ENCODE data around the gene TM9SF4. TPM values are rescaled to one million over a fixed set of nuclear protein-coding genes. Genes with fewer than 3 reads are reported as not detected.

The TM9SF4 gene, protein sequence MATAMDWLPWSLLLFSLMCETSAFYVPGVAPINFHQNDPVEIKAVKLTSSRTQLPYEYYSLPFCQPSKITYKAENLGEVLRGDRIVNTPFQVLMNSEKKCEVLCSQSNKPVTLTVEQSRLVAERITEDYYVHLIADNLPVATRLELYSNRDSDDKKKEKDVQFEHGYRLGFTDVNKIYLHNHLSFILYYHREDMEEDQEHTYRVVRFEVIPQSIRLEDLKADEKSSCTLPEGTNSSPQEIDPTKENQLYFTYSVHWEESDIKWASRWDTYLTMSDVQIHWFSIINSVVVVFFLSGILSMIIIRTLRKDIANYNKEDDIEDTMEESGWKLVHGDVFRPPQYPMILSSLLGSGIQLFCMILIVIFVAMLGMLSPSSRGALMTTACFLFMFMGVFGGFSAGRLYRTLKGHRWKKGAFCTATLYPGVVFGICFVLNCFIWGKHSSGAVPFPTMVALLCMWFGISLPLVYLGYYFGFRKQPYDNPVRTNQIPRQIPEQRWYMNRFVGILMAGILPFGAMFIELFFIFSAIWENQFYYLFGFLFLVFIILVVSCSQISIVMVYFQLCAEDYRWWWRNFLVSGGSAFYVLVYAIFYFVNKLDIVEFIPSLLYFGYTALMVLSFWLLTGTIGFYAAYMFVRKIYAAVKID
- total RNA-seq, result 33.5 and 41.3 TPM in 2 replicates

DNA sequence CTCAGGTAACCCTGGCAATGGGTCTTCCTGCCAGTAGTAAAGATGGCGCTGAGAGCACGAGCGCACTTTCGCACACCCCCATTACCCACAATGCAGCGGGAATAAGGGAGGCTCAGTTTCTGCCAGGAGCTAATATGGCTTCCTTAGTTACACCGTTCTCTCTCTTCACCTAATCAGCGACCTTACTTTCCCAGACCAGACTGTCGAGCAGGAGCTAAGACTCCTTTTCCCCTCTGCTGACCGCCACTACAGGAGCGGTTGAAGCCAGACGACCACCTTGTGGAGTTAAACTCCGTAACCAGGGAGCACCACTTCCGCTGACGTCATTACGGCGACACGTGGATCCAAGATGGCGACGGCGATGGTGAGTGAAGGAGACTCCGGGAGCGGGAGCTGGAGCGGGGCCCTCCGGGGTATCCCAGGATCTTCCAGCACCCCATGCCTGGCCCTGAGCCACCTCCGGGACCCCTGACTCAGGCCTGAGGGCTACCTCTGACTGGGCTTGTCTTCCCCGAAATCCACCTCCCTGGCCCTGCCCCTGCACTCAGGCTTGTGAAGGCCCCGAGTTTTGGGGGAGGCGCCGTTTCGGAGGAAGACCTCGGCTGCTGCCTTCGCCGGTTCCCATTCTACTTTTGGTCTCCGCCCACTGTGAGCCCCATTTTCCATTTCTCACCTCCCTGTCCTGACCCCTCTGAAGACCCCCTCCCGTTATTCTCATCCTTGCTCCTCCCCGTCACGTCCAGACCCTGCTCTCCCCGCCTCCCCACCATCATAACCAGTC lies at the start of gene TM9SF4:
TSS of gene TM9SF4 (plus strand) at position 323 of the 781 bp plus-strand sequence. CDS start at position 350, 27 bp downstream.
- DNase-seq, result peak; percentile 96

DNA sequence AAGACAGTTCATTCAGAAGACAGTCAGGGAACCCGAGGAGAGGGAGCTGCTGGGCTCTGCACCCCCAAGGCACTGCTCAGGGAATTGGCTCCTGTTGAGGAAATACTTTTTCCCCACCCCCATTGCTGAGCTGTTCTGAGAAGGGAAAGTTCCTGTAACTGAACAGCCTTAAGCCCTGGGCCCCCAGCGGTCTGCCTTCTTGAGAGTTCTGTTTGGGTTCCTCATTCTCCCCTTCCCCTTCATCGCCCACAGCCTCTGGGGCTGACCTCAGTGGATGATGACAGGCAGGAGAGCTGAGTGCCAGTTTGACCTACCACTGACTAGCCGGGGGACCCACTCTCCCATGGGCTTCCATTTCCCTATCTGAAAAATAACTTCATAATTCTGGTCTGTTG lies 46.7 kb upstream of the TM9SF4 start:
- DNase-seq, result no peak

DNA sequence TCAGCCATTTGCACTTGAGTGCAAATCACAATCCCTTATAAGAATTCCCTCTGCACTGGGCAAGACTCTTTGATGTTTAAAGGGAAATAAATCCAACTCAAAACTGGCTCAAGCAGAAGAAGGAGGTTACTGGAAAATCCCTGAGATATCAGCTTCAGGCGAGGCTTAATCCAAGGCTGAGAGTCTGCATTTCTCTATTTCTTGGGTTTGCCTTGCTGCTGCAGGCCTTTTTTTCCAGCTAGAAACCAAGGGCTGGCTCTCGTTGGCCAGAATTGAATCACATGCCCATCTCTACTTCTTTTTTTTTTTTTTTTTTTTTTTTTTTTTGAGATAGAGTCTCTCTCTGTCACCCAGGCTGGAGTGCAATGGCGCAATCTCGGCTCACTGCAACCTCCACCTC lies 45.8 kb upstream of the TM9SF4 start:
- DNase-seq, result no peak

DNA sequence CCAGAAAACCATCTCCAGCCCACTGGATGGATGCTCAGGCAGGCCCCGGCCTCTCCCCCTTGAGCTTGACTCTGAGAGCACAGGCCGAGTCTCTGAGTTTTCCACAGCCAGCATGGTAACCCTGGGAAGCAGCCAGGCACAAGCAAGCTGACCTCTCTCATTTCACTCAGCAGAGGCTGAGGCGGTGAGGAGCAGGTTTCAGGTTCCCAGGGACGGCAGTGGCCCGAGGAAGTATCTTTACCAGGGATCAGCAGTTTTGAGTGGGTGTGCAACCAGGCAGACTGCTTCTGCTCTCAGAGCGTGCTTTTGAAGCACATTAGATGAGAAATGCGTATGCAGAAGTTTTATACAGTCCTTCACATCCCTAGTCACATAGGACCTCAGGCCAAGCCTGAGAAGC lies 44.8 kb upstream of the TM9SF4 start:
- no peak for DNase-seq

DNA sequence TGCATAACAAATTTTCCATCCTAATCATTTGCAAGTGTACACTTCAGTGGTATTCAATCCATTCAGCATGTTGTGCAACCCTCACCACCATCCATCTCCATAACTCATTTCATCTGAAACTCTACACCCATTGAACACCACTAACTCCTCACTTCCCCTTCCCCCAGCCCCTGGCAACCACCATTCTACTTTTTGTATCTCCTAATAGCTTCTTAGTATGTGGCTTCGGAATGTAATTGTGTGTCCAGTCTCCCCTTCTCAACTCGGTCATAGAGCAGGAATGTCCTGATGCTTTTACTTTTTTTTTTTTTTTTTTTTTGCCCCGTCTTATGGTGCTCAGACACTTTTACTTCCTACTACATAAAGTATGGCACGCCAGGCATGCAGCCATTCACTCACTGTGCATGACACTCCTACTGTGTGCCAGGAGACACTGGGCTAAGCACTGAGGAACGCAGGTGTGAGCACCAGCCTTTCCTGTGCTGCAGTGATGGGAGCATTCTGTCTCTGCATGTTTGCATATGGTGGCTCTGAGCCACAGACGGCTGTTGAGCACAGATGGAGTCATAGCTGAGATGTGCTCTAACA lies 42.2 kb upstream of the TM9SF4 start:
- DNase-seq, result no peak

DNA sequence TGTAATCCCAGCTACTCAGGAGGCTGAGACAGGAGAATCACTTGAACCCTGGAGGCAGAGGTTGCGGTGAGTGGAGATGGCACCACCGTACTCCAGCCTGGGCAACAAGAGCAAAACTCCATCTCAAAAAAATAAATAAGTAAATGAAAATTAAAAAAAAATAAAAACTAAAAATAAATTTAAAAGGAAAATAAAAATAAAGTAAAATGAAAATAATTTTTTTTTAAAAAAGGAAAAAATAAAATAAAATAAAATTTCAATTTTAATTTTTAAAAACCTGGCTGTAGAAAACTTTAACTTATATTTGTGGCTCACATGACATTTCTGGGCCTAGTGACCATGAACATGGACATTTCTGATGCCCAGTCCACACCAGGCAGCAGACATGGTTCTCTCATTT lies 41.3 kb upstream of the TM9SF4 start:
- DNase-seq, result no peak

DNA sequence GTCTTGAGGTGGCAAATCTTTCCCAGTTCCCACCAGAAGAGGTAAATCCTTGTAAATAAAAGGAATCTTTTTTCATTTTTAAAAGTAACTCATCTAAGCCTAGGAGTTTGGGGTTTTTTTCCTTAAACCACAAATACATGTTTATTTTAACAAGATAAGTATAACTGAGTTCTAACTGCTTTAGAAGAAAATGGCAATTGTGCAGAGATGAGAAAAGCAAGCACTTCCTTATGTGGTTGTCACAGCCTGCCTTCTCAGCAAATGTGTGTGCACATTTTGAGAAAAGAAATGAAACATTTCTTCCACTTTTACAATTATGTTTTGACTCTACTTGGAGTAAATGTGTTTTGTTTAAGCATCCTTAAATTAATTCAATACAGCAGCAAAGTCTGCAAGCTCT lies 39.8 kb upstream of the TM9SF4 start:
- no peak for DNase-seq

DNA sequence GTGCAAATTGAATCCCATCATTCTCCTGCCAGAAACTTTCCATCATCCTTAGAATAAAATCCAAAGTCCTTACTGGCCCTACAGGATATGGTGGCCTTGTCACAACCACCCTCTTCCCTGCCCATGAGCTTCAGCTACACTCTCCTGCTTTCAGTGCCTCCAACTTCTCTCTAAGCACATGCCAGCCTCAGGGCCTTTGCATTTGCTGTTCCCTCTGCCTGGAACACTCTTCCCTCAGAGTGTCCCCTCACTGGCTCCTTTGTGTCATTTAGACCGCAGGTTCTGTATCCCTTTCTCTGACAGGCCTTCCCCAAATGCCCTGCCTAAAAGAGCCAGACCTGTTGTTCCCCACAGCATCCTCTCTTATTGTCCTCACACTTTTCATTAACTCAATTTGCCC lies 39.2 kb upstream of the TM9SF4 start:
- DNase-seq, result no peak

DNA sequence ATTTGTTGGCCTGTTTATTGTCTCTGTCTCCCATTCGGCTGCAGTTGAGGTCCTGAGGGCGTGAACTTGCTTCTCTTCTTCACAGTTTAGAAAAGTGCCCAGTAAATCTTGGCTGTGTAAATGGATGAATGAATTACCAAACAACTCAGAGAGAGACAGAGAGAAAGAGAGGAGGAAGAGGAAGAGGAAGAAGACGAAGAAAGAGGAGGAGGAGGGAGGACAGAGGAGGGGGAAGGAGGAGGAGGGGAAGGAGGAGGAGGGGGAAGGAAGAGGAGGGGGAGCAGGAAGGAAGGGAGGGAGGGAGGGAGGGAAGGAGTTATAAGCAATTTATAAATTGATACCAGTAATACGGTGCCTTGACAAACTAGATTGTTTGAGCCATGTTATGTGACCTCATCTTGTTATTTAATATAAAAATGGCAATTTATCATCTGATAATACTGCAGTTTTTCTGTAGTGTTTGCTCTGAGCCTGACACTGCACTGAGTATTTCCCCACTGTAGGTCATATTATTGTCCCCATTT lies 38.8 kb upstream of the TM9SF4 start:
- DNase-seq, result no peak

DNA sequence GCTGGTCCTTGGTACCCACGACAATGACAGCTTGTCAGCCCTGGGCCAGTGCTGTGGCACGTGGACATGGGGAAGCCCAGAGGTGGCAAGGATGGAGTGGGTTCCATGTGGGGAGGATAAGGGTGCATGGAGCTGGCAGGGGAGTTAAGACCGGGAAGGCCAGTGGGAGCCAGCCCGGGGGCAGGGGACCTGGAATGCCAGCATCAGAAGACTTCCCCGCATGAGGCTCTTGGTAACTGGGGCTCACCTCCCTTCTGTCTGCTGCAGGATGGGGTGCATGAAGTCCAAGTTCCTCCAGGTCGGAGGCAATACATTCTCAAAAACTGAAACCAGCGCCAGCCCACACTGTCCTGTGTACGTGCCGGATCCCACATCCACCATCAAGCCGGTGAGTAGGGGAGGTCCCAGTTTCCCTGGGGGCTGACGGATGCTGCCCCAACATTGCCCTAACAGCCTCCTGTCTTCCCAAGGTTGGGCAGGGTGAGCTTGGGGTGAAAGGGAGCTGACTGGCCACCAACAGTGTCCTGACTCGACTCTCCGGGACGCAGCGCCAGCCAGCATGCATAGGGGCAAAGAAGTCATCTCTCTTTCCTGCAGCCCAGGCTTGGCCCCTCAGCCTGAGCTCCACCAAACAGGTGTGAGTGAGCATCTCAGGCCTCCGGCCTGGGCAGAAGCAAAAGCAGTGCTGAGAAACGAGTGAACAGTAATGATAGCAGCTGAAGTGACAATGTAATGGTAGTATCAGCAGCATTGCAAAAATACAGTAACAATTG lies 37.9 kb upstream of the TM9SF4 start:
- DNase-seq, result no peak

DNA sequence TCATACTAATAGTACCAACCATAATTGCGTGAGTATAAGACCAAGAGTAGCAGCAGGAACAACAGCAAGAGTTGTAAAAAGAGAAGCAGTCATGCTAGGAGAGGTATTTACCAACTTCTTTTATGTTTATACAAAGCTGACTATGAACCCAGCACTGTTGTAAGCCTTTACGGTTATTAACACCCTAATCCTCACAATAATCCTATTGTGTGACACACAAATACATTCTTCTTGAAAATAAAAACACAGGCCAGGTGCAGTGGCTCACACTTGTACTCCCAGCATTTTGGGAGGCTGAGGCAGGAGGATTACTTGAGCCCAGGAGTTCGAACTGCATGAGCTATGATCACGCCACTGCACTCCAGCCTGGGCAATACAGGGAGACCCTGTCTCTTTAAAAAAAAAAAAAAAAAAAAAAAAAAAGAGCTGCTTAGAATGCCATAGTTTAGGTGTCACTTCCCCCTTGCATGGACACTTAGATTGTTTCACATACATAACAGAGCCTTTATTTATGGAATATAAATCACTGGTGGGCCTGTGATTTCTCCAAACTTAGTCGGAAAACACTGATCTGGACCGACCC lies 37.3 kb upstream of the TM9SF4 start:
- peak; percentile 12 for DNase-seq

DNA sequence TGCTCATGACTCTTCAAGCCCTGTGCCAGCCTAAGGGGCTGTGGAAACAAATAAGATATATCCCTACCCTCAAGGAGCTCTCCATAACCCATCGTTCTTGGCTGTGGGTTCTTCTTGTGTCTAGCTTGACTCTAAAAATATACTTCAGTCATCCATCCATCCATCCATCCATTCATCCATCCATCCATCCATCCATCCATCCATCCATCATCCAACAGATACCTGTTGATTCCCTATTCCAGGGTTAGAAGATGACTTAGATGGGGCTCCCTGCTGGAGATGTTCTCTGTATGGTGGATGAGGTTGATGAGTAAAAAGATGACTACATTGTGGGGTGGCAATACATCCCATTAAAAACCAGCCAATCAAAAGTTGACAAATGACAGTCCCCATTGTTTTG lies 34.0 kb upstream of the TM9SF4 start:
- DNase-seq, result no peak

DNA sequence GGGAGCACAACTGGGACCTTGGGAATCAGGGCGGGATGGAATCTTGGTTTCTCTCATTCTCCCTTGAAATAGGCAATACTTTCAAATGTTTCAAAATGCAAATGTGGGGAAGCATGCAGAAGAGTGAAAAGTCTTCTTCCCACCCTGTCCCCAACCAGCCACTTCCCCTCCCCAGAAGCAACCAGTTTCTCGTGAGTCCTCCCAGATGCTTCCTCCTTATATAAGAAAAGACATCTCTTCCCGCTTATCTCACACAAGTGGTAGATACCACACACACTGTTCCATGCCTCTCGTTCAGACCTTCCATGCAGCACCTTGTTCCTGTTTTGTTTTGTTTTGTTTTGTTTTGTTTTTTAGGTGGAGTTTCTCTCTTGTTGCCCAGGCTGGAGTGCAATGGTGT lies 32.3 kb upstream of the TM9SF4 start:
- no peak for DNase-seq

DNA sequence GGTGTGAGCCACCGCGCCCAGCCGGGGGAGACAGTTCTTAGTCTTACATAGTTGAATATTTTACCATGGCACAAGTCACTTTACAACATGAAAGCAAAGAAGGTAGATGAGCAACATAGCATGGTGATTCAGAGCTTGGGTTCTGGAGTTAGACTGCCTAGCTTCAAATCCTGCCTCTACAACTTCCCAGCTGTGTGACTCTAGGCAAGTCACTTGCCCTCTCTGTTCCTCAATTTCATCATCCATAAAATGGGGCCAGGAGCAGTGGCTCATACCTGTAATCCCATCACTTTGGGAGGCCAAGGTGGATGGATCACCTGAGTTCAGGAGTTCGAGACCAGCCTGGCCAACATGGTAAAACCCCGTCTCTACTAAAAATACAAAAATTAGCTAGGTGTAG lies 31.2 kb upstream of the TM9SF4 start:
- no peak for DNase-seq

DNA sequence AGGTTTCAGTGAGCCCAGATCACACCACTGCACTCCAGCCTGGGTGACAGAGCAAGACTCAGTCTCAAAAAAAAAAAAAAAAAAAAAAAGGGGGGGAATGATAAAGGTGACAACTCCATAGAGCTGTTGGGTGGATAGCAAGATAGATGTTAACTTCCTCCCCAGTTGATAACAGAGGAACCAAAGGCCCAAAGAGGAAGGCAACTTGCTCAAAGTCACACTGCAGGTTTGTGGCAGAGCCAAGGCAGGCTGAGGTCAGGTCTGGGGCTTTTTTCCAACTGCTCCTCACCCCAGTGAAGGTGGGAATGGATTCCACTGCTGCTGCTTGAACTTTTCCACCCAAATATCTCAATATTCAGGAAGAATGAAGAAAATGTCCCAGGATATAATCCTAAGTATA lies 30.7 kb upstream of the TM9SF4 start:
- DNase-seq, result no peak

DNA sequence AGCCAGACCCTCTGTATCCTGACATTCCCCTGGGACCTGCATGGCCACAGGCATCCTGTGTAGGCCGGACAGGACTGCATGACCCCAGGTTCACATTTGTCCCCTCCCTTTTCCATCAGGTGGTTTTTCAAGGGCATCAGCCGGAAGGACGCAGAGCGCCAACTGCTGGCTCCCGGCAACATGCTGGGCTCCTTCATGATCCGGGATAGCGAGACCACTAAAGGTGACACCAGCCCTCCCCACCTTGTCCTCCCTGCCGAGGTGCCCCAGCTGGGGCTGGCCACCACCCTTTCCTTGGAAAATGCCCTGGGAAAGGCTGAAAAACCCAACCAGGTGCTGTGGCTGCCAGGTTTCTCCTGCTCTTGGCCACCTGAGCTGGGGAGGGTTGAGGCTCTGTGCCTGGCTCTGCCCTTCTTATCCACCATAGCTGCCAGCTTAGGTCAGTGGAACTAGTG lies 29.8 kb upstream of the TM9SF4 start:
- DNase-seq, result no peak

DNA sequence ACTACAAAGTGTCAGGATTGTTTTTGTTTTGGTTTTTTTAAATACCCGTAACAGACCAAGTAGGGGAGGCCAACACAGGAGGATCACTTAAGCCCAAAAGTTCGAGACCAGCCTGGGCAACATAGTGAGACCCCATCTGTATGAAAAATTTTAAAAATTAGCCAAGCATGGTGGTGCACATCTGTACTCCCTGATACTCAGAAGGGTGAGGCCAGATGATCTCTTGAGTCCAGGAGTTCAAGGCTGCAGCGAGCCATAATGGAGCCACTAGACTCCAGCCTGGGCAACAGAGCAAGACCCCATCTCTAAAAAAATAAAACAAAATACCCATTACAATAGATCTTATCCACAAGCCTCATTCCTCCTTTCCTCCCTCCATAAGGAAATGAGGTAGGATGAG lies 28.7 kb upstream of the TM9SF4 start:
- DNase-seq, result no peak

DNA sequence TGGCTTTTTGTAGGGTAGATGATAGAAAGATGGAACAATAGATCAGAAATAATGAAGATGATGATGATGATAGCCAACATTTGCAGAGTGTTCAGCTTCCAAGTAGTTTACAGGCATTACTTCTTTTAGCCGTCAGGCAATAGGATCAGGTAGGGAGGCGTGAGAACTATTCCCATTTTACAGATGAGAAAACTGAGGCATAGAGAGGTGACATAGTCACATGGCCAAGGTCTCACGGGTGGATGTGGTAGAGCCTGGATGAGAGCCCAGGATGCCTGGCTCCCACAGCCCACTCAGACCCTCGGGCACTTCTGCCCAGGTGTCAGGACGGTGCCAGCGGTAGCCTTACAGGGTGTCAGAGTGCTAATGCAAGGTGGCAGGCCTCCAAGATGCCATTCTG lies 26.0 kb upstream of the TM9SF4 start:
- no peak for DNase-seq

DNA sequence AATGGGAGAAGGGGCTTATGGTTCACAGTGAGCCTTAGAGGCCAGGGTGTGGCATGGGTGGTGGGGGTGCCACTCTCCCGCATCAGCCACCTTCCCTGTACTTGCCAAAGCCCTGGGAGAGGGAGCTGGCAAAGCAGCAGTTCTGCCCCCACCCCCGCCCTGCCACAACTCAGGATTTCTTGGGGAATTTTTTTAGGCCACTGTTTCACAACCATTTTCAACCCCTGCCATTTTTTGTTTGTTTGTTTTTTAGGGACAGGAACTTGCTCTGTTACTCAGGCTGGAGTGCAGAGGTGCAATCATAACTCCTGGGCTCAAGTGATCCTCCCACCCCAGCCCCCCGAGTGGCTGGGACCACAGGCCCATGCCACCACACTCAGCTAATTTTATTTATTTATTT lies 22.4 kb upstream of the TM9SF4 start:
- no peak for DNase-seq

DNA sequence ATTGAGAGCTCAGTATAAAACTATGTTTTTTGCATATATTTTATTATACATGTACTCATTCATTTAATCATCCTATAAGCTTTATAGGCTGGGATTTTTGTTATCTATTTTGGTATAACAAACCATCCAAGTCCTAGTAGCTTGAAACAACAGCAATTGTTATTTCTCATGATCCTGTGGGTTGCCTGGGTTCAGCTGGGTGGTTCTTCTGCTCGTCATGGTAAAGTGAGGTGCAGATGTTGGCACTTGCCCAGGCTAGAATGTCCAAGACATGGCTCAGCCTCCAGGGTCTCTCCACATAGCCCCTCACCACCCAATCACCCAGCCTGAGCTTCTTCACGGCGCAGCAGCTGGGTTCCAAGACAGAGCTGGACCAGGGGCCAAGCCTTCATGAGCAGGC lies 20.8 kb upstream of the TM9SF4 start:
- no peak for DNase-seq

DNA sequence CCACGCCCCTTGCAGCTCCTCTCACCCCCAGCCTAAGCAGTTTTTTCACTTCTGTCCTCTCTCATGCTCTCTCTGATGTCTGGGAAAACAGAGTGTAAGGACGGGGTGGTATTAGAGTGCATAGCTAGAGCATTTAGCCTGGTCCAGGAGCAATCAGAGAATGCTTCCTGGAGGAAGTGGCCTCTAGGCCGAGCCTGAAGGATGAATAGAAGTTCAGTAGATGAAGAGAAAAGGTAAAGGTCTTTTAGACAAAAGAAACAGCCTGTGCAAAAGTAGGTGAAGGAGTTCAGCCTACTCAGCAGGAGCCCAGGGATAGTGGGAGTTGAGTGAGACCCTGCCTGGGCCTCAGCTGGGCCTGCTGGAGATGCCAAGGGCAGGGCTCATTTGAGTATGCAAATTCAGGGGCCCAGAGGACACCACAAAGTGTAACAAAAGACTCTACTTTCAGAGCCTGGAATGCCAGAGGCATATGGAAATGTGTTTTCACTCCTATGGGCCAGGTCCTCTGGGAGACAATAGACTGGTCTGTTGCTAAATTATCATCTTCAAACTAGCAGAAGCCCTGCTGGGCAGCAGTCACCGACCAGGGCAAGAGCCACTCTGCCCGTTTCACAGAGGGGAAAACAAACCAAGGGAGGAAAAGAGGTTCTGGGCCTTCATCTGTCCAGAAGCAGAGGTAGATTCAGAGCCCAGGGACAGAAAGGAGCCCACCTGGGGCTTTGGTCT lies 19.7 kb upstream of the TM9SF4 start:
- no peak for DNase-seq

Measured in dermis blood vessel endothelial cell (primary cell).